ENCODE data around the gene WDR37. TPM values are rescaled to one million over a fixed set of nuclear protein-coding genes. Genes with fewer than 3 reads are reported as not detected.
A peak's percentile ranks its signal among the peaks of the same experiment; 100 is the strongest.

WDR37 gene
- polyA plus RNA-seq, 2 of the 4 experiments (the other 2 are of a cell fraction) = 5.9 to 7.1 TPM

GRCh38 chr10:1015688-1016087 lies 40.5 kb upstream of the WDR37 start:
- TF ChIP-seq POLR2AphosphoS2 (conservative IDR thresholded peaks at IDR 0.05; ENCODE audit: low read length) = no peak
- no peak for TF ChIP-seq ZNF302 (CRISPR knock-in tag; IDR thresholded peaks at IDR 0.05)
- TF ChIP-seq TP53 (CRISPR knock-in tag; IDR thresholded peaks at IDR 0.05) = no peak
- no peak for TF ChIP-seq CBX2 (IDR thresholded peaks at IDR 0.05; ENCODE audit: borderline replicate concordance, low read depth)
- TF ChIP-seq FOSL2 (IDR thresholded peaks at IDR 0.05) = no peak
- no peak for TF ChIP-seq FOSL2 (CRISPR knock-in tag; IDR thresholded peaks at IDR 0.05)
- no peak for TF ChIP-seq SMC3 (IDR thresholded peaks at IDR 0.05)
- TF ChIP-seq, protein P1, sequence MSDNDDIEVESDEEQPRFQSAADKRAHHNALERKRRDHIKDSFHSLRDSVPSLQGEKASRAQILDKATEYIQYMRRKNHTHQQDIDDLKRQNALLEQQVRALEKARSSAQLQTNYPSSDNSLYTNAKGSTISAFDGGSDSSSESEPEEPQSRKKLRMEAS (IDR thresholded peaks at IDR 0.05) = no peak
- no peak for TF ChIP-seq ATOH8 (CRISPR knock-in tag; IDR thresholded peaks at IDR 0.05; ENCODE audit: low read depth)
- no peak for TF ChIP-seq TFCP2L1 (CRISPR knock-in tag; IDR thresholded peaks at IDR 0.05)
- 95% methylated on average over 10 of the region's 11 CpGs for WGBS (ENCODE audit: missing lambda C conversion rate)
- POLR2A ChIA-PET = no interaction called here
- CTCF ChIA-PET = no interaction called here
- no peak for DNase-seq (ENCODE audit: low read depth in 1 of 2, low spot score in 1 of 2)
- no peak for ATAC-seq
- Histone ChIP-seq H3K27ac (no peak overlapping the region), H3K4me2 (no peak overlapping the region), H3K4me1 (no peaks in the 10 kb centered on the region), H3K4me3 (no peak overlapping the region), H3K9me3 (no peaks in the 10 kb centered on the region)
- no peak for FAIRE-seq

DNA sequence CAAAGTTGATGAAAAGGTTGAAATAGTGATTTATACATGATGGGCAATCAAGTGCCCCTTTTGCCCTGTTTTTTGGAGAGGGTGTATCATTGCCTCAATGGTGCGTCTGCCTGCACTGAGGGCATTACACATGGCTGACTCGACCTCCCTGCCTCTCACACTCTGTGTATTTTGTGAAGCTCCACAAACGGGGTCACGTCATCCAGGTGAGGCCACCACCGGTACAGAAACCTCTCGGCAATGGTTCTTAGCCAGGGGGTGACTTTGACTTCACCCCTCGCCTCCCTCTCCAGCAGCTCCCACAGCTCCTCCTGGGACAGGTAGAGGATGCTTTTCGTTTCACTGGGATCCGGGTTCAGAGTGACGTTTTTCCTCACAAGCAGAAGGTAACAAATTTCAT lies 36.8 kb upstream of the WDR37 start:
- POLR2A ChIA-PET = no interaction called here
- no peaks in the 10 kb centered on the region for H3K9me3 ChIP-seq
- 92% methylated on average over 10 of the region's 10 CpGs for WGBS (ENCODE audit: missing lambda C conversion rate)
- FAIRE-seq (no peak), DNase-seq (ENCODE audit: low read depth in 1 of 2, low spot score in 1 of 2) (no peak), ATAC-seq (no peak)
- no peak overlapping the region for H3K4me2 ChIP-seq
- CTCF ChIA-PET = interaction anchor here (1.1 to 2.8 kb wide), 2 partner anchors 11 to 17 kb away, joined by 4 to 6 read pairs; no protein-coding TSS in a partner anchor
- H3K27ac ChIP-seq = no peak overlapping the region
- H3K4me1 ChIP-seq = no peaks in the 10 kb centered on the region
- H3K4me3 ChIP-seq = no peak overlapping the region
- TF ChIP-seq POLR2AphosphoS2 (conservative IDR thresholded peaks at IDR 0.05; ENCODE audit: low read length) (peak; percentile 46; the same call in 1 of the 2 replicates), ESRRA (IDR thresholded peaks at IDR 0.05; ENCODE audit: borderline replicate concordance, low read length) (no peak)
- TF ChIP-seq, protein P2, sequence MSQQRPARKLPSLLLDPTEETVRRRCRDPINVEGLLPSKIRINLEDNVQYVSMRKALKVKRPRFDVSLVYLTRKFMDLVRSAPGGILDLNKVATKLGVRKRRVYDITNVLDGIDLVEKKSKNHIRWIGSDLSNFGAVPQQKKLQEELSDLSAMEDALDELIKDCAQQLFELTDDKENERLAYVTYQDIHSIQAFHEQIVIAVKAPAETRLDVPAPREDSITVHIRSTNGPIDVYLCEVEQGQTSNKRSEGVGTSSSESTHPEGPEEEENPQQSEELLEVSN (IDR thresholded peaks at IDR 0.05; ENCODE audit: borderline replicate concordance, low read depth) = no peak

- Histone ChIP-seq H3K4me2 (no peak overlapping the region), H3K9me3 (no peaks in the 10 kb centered on the region), H3K4me1 (no peaks in the 10 kb centered on the region), H3K27ac (no peak overlapping the region), H3K4me3 (no peak overlapping the region)
- ChIA-PET CTCF (interaction anchor here (2.8 kb wide), 1 partner anchor 16 kb away, joined by 6 read pairs; no protein-coding TSS in a partner anchor), POLR2A (interaction anchor here (1.0 kb wide), 1 partner anchor 28 kb away, joined by 3 read pairs; the partner anchor contains the start of gene IDI1)
- no peak for FAIRE-seq
- 97% methylated on average over 10 of the region's 10 CpGs for WGBS (ENCODE audit: missing lambda C conversion rate)
- no peak for DNase-seq (ENCODE audit: low read depth in 1 of 2, low spot score in 1 of 2)
- no peak for TF ChIP-seq HOXB13 (CRISPR knock-in tag; IDR thresholded peaks at IDR 0.05; ENCODE audit: low read depth)
- TF ChIP-seq HOXB5 (CRISPR knock-in tag; IDR thresholded peaks at IDR 0.05) = no peak
- no peak for TF ChIP-seq ZC3H11A (IDR thresholded peaks at IDR 0.05)
- TF ChIP-seq HDAC2 (IDR thresholded peaks at IDR 0.05) = no peak
- TF ChIP-seq KDM1A (IDR thresholded peaks at IDR 0.05; ENCODE audit: low read depth) = no peak
- TF ChIP-seq TFCP2L1 (CRISPR knock-in tag; IDR thresholded peaks at IDR 0.05) = no peak
- no peak for TF ChIP-seq PBX3 (IDR thresholded peaks at IDR 0.05)
- TF ChIP-seq RARB (CRISPR knock-in tag; IDR thresholded peaks at IDR 0.05) = no peak
- TF ChIP-seq, protein P1 (IDR thresholded peaks at IDR 0.05) = no peak
- TF ChIP-seq, protein P3, sequence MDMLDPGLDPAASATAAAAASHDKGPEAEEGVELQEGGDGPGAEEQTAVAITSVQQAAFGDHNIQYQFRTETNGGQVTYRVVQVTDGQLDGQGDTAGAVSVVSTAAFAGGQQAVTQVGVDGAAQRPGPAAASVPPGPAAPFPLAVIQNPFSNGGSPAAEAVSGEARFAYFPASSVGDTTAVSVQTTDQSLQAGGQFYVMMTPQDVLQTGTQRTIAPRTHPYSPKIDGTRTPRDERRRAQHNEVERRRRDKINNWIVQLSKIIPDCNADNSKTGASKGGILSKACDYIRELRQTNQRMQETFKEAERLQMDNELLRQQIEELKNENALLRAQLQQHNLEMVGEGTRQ (IDR thresholded peaks at IDR 0.05) = no peak
- TF ChIP-seq TP53 (CRISPR knock-in tag; IDR thresholded peaks at IDR 0.05) = no peak
- TF ChIP-seq NFE2L2 (conservative IDR thresholded peaks at IDR 0.05; ENCODE audit: low read length) = no peak
- no peak for TF ChIP-seq PHF8 (IDR thresholded peaks at IDR 0.05; ENCODE audit: borderline replicate concordance, low read depth)
- TF ChIP-seq MAFK (IDR thresholded peaks at IDR 0.05; ENCODE audit: partially characterized antibody) = no peak
- TF ChIP-seq FOSB (CRISPR knock-in tag; IDR thresholded peaks at IDR 0.05) = no peak
- TF ChIP-seq ZSCAN20 (CRISPR knock-in tag; IDR thresholded peaks at IDR 0.05) = no peak
- no peak for TF ChIP-seq ELK1 (IDR thresholded peaks at IDR 0.05; ENCODE audit: low read depth, low read length)
- TF ChIP-seq ZNF302 (CRISPR knock-in tag; IDR thresholded peaks at IDR 0.05) = no peak
- TF ChIP-seq ESRRA (IDR thresholded peaks at IDR 0.05; ENCODE audit: borderline replicate concordance, low read length) = no peak
- peak; percentile 25 to 40; a peak in 4 of 6 replicates for ATAC-seq
Observed at GRCh38 chr10:1020460-1020859, 35.7 kb upstream of the WDR37 start.
